GM11168 (cell line): ENCODE results near the gene PRND.
"Not testable (repeated sequence)": the region's sequence is repeated elsewhere in the genome, so short reads cannot be mapped to it uniquely, and the experiment has no call there.

ENCODE experiments used
- in situ Hi-C: fragments of 300-500 bp; cut with MboI; formaldehyde crosslinking; loops from one replicate; pipeline ENCODE4 v1.12.0; 2022; ENCODE audit warnings: low sequenced_read_pairs; ENCODE audit not compliant: unreplicated experiment

PRND gene

DNA sequence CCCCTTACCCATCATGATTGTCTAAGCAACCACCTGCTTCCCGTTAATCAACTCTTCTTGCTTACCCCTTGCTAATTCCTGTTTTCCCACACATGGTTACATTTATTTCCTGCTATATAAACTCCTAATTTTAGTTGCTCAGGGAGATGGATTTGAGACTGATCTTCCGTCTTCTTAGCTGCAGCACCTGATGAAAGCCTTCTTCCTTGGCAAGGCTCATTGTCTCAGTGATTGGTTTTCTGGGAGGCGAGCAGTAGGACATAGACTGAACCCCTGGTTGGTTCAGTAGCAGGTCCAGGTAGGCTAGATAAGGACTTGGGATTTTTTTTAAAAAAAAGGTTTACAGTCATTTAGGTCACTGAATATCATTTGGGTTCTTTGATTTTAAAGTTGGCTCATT is 50.4 kb downstream of the PRND start:
- in situ Hi-C loops = no loop called here

DNA sequence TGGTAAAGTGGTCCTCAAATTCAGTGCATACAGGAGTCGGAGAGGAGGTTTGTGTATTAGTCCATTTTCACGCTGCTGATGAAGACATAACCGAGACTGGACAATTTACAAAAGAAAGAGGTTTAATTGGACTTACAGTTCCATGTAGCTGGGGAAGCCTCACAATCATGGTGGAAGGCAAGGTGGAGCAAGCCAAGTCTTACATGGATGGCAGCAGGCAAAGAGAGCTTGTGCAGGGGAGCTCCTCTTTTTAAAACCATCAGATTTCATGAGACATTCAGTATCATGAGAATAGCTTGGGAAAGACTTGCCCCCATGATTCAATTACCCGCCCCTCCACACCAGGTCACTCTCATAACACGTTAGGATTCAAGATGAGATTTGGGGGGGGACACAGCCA is 51.3 kb downstream of the PRND start:
- in situ Hi-C loops = not testable (repeated sequence)

DNA sequence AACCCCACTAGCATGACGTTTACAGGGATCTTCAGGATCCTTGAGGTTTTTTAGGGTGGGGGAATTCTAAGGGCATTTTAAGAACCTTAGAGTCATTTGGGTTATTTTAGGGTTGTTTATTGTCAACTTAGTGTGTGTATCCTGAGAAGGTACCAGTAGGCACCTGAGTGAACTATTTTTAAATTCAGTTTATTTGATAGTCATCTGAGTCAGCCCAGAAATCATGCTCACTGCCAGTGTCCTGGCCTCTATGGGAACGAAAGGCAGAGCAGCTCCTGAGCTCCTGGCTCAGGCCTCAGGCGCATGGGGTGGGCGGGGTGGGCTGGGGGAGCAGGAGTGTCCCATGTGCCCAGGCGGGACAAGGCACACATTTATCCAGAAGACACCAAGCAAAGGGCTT is 52.0 kb downstream of the PRND start:
- in situ Hi-C loops = no loop called here

DNA sequence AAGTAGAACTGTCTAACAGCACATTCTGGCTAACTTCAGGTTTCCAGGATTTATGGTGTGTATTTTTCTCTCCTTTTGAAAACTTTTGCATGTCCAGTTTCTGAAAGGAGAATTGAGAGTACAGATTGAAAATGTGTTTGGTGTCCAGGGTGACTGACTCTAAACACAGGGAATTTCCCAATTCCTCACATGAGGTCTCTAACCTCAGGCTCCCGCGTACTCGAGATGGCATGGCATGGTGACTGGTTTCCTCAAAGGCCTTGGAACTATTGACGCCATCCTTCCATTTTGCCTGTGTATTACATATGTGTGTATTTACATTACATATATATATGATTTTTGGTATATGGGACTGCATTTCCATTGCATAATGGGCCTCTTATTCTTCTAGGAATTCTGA is 52.5 kb downstream of the PRND start:
- in situ Hi-C loops = no loop called here

DNA sequence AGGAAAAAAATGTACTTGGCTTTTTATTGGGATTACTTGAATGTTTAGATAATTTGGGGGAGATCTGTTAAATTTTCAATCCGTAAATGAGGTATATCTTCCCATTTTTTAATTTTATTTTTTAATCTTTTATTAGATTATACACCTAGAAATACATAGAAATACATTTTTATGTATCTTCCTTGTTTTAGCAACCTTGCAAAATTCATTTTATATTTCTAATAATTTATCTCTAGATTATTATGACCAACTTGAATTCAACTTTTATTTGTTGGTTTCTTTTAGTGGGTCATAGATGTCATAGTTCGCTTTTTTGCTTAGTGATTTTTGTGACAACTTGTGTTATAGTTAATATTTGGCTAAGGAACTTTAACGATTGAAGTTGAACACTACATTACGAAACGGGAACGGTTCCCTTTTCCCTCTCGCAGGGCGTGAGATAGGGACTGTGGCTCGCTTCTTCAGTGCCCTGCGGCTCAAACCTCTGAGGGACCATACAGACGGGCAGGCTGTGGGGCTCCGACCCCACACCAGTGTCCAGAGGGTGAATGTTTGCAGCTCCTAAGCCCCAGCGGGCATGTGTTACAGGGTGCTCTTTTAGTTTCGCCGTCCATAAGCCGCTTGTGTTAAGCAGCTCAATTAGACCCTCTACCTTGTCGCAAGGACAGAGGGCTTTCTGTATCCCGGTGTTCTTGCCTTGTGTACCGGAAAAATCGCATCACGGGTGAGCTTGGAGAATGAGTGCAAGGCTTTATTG is 53.8 kb downstream of the PRND start:
- in situ Hi-C loops = no loop called here

DNA sequence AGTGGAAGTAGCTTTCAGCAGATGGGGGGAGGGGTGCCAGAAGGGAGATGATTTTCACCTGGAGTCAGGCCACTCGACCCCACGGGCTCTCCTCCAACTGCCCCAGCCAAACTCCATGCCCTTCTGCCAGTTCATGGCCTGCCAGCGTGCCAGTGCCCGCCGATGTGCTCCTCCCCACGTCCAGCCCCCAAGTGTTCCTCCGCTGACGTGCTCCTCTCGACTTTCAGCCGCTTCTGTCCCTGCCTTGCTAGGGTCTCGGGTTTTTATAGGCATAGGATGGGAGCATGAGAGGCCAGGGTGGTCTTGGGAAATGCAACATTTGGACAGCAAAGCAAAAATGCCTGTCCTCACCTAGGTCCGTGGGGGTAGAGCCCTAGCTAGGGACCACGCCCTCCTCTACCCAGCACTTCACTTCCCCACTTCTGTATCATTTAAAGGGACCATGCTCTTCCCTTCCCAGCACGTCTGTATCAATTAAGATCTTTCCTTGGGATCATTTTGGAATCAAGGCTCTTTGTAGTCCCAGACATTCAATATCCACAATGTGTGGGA is 54.4 kb downstream of the PRND start:
- in situ Hi-C loops = no loop called here
